Kidney epithelial cell (primary cell): ENCODE data around the gene BICDL1. TPM values are rescaled to one million over a fixed set of nuclear protein-coding genes. Genes with fewer than 3 reads are reported as not detected.
A peak's percentile ranks its signal among the peaks of the same experiment; 100 is the strongest.

Experiments
- DNase-seq: peaks from one replicate; pipeline ENCODE4 v3.0.0-alpha.2; 2010; ENCODE audit warnings: low read depth
- H3K27me3 ChIP-seq: 2 replicates; pipeline ENCODE4 v1.6.0; 2011; ENCODE audit warnings: low read length; ENCODE audit not compliant: control insufficient read depth, insufficient read depth
- H3K36me3 ChIP-seq: 2 replicates; pipeline ENCODE4 v1.5.1; 2011; ENCODE audit warnings: low read length; ENCODE audit not compliant: control insufficient read depth, insufficient read depth
- H3K4me3 ChIP-seq: 2 replicates; pipeline ENCODE4 v1.5.1; 2011; ENCODE audit warnings: low read depth, mild to moderate bottlenecking, control low read depth, low read length
- CTCF ChIP-seq: IDR thresholded peaks from 2 replicates; pipeline ENCODE4 v1.5.1; 2011; ENCODE audit warnings: mild to moderate bottlenecking, moderate library complexity, low read length, control low read depth, inconsistent platforms; ENCODE audit not compliant: insufficient read depth, poor library complexity, severe bottlenecking
- total RNA-seq: library from RNA; depleted of rRNA; stranded (reverse); fragments of >200 nt; gene quantifications from 2 replicates; pipeline ENCODE4 v1.2.3, GENCODE V29; 2015

The BICDL1 gene
- total RNA-seq, 1 donor from 2014 or later, result 9.2 TPM

- TF ChIP-seq CTCF, result no peak
- H3K4me3 ChIP-seq, result no peak overlapping the region
- DNase-seq, result no peak
- H3K36me3 ChIP-seq, result no peaks in the 10 kb centered on the region
- H3K27me3 ChIP-seq, result no peaks in the 10 kb centered on the region
These were observed 87.6 kb downstream of the BICDL1 start for GRCh38 chr12:120076651-120077050.

GRCh38 chr12:120077260-120077659, 88.2 kb downstream of the BICDL1 start:
- no peak for TF ChIP-seq CTCF
- no peak overlapping the region for H3K4me3 ChIP-seq
- no peak for DNase-seq
- H3K36me3 ChIP-seq, result no peaks in the 10 kb centered on the region
- H3K27me3 ChIP-seq, result no peaks in the 10 kb centered on the region

- no peak for DNase-seq
- no peak for TF ChIP-seq CTCF
- H3K36me3 ChIP-seq, result no peaks in the 10 kb centered on the region
- H3K4me3 ChIP-seq, result no peak overlapping the region
- no peaks in the 10 kb centered on the region for H3K27me3 ChIP-seq
These were observed 89.8 kb downstream of the BICDL1 start for GRCh38 chr12:120078868-120079267.

DNA sequence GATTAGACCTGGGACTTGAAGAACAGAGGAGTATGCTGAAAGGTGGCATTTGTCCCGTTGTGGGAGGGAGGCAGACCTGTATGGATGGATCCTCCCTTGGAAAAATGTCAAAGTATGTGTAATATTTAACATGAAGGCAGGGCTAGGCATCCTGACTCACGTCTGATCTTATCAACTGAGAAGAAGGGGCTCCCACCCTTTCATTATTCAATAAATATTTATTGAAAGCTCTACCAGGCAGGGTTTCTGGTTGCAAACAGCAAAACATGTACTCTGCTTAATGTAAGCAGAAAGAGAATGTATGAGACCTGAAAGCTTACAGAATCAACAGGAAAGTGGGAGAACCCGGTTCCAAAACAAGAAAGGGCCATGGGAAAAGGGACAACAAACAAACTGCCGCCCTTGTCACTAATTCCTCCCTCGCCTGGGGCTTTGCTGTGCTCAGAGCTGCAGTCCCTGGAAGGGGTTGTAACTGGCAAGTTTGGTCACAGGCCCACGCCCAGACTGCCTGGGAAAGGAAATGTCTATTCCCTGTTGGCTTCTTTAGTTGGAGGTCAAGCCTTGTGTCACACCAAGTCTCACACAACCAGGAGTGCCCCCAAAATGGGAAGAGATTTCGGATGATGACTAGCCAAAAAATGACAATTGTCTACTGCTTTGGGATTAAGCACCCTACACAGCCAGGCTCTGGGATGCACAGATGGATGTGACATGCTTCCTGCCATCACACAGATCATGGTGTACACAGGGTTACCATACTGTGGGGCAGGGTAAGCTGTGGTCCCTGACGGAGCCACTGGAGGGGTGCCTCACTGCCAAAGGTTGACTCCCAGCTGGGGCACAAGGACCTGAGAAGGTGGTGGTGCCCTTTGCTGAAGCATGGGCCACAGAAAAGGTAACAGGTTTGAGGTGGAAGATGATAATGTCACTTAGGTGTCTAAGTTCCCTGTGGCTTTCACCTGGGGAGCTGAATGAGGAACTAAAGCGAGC, 90.7 kb downstream of the BICDL1 start:
- no peak overlapping the region for H3K4me3 ChIP-seq
- peak; percentile 7 for DNase-seq

GRCh38 chr12:120081641-120082040, 92.6 kb downstream of the BICDL1 start:
- H3K4me3 ChIP-seq, result no peak overlapping the region

More for the DNA sequence above, 90.7 kb downstream of the BICDL1 start:
- no peak for TF ChIP-seq CTCF
- H3K27me3 ChIP-seq, result no peaks in the 10 kb centered on the region
- no peaks in the 10 kb centered on the region for H3K36me3 ChIP-seq

More at GRCh38 chr12:120081641-120082040, 92.6 kb downstream of the BICDL1 start:
- no peaks in the 10 kb centered on the region for H3K36me3 ChIP-seq
- DNase-seq, result no peak
- TF ChIP-seq CTCF, result no peak
- H3K27me3 ChIP-seq, result no peaks in the 10 kb centered on the region
